Pulmonary artery endothelial cell (primary cell): ENCODE data around the gene COX20. TPM values are rescaled to one million over a fixed set of nuclear protein-coding genes. Genes with fewer than 3 reads are reported as not detected.

ENCODE experiments used
- DNase-seq: peaks from one replicate; pipeline ENCODE4 v3.0.0-alpha.2; 2011; ENCODE audit warnings: low read depth, low spot score
- total RNA-seq: library from RNA; depleted of rRNA; stranded (reverse); fragments of >200 nt; gene quantifications from 2 replicates; pipeline ENCODE4 v1.2.3, GENCODE V29; 2014

COX20 gene
- total RNA-seq, 1 donor from 2014 or later, result 11.3 TPM

DNA sequence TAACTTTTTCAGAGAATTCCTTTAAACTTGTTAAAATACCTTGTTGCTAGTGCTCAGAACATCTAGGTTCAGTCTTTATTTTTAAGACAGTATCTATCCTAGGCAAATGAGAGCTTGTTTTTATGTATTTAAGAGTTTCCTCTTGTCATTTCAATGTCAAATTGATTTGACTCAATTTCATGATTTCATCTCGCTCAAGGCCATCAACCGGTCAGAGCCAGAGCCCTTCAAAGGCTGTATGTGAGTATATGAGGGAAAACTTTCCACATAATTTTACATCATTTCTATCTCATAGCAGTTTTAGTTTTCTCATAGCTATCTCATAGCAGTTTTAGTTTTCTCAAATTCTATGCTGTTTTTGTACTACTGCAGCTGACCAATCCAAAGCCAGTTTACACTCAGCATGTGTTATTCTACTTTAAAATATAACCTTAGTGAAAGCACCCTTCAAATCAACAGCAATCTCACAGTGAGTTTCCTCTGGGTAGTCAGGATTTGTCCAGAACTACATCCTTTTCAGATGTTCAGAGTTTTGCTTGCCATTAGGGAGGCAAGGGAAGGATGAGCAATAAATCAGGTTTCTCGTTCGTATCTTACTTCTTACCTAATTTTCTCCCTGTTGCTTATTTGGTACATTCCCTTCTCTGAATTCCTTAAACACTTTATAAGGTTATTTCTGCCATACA is 16.2 kb downstream of the COX20 start:
- no peak for DNase-seq

GRCh38 chr1:244852694-244853093 is 17.2 kb downstream of the COX20 start:
- DNase-seq, result no peak

DNA sequence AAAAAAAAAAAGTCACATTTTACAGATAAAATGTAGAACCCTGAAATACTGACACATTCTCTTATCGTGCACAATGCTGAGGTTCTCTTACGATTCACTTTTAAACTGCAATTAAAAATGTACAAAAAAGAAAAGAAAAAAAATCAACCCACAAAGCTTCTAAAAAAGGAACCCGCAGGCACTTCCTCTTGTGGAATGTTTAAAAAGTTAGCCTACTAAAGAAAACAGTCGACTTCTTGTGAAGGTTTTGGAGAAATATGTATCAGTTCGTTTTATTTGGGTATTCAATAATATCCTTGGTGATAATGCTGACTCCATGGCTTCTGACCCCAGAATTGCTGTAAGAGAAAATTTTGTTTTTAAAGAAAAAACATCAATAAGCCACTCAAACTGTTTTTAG is 18.7 kb downstream of the COX20 start:
- no peak for DNase-seq

DNA sequence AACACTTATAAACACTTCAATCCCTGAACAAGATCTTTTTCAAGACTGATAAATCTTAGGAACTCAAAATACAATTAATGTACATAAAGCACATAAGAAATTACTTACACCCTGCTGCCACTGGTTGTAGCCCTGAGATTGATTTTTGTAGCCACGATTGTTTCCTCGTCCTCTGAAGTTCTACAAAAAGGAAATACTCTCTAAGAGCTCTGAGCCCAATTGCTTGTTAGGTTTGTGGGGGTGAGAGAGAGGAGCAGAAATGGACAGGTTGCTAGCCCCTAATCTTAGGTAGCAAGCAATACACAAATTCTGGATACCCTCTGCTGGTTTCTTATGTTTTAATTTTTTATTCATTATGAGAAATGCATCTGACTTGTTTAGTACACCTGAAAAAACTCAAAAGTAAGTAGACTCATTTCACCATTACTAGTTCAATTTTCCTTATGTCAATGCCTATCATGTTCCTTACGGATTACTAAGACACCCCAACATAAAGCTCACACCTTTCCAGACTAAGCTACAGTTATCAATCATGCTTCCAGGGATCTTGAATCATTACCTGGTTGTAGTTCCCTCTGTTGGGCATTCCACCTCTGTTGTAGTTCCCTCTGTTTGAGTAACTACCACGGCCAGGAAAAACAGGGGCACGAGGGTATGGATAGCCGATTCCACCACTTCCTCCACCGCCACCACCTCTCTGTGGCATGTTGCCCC is 19.6 kb downstream of the COX20 start:
- no peak for DNase-seq

DNA sequence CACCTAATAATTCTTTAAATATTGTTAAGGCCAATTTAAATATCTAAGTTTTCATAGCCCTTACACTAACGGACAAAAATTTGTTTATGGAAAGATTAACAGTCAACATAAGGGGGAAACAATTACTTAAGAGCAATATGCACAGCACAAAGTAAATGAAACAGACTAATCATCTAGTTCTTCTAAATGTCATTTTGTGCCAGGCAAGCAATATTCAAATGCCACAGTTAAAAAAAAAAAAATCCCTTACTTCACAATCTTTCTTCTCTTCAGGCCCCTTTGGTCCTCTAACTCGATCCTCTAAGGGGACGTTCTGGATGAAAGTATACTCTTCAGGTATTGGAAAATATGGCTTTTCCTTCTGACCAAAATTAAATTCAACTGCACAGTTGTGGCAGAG is 22.3 kb downstream of the COX20 start:
- DNase-seq, result no peak

DNA sequence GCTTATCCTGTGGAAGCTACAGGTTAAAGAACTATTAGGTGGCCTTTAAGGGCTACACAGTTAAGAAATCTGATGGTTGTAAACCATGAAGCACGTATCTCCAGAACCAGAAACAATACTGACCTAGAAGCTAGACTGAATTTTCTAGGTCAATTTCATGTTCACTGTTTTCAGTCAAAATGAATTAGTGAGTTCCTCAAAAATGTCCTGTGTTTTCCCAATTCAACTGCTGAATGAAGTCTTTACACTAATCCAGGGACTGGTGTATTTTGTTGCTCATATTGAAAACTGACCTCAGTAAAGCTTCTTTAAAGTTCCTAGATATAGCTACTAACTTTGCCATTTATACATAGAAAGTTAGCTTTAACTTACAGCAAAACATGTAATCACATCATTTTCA is 22.9 kb downstream of the COX20 start:
- no peak for DNase-seq

DNA sequence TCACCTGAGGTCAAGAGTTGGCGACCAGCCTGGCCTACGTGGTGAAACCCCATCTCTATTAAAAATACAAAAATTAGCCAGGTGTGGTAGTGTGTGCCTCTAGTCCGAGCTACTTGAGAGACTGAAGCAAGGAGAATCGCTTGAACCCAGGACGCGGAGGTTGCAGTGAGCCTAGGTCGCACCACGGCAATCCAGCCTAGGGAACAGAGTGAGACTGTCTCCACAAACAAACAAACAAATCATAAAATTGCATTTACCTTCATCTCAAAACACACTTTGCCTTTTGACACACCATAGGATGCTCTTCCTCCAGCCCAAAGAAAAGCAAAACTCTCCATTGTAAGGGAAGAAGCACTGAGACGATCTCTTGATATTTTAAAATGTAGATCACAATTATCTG is 24.6 kb downstream of the COX20 start:
- no peak for DNase-seq

- no peak for DNase-seq
These were observed 25.6 kb downstream of the COX20 start for GRCh38 chr1:244860914-244861610.

- DNase-seq, result no peak
These were observed 26.2 kb downstream of the COX20 start for GRCh38 chr1:244861683-244862082.

GRCh38 chr1:244862354-244862698 is 26.9 kb downstream of the COX20 start:
- no peak for DNase-seq

GRCh38 chr1:244862699-244863490 is 27.4 kb downstream of the COX20 start:
- DNase-seq, result peak; percentile 73

DNA sequence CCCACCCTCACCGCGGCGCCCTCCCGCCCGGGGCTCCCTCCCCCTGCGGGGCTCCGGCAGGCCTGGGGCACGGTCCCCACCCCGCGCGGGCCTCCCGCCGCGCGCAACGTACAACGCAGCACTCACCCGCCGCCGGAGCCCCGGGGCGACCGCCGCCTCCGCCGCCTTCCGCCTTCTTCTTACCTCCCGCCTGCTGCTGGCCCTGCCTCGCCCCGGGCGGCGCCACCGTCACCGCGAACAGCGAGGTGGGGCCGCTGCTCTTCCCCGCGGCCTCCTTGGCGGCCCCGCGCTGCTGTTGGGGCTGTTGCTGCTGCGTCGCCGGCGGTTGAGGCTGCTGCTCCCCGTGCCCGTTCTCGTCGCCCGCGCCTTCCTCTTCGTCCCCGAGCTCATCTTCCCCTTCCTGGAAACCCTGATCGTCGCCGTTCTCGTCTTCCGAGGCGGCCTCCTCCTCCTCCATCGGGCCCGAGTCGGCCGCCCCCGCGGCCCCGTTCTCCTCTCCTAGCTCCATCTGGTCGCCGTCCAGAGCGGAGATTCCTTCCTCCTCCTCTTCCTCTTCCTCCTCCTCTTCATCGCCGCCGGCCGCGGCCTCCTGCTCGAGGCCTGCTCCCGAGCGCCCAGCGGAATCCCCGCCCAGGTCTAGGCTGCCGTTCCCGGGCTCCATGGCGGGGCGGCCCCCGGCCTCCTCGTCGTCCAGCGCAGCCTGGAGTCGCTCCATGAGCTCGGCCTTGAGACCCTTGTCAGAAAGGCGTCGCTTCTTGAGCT is 28.2 kb downstream of the COX20 start:
- DNase-seq, result no peak

GRCh38 chr1:244864253-244865027 is 29.0 kb downstream of the COX20 start, which contains the start of gene HNRNPU:
HNRNPU (minus strand) TSS chr1:244864543; CDS start chr1:244864307, 236 bp downstream.
- DNase-seq, result peak; percentile 88

DNA sequence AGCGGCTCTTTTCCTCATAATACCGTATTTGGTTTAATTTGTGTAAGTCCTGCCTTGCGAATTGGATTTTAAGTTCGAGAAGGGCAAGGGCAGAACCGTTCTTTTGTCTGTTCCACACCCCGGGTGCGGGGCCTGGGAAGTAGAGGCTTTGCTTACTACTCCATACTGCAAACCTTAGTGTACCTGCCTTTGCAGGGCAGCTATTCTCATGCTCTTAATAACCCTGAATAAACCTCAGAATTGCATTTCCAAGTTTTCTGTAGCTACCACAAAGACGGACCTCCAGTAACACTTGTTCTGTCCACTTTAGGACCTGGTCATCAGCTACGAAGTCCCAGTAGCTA is 29.5 kb downstream of the COX20 start:
- DNase-seq, result no peak

GRCh38 chr1:244865820-244866219 is 30.4 kb downstream of the COX20 start:
- DNase-seq, result no peak

DNA sequence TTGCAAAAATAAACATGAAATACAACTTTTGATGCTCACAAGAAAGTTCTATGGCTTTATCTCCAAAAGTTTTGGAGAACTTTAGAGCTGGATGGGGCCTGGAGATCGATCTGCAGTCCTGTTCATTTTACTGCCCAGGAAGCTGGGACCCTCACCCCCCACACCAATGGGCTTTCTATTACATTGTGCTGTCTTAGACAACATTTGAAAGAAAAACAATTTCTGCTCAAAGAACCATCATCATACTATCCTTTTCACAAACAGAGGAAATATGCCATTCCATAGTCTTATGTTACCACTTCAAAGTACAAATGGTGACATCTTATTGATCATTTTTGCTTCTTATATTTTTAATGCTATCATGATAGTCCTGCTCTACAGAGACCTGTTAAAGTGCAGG is 30.9 kb downstream of the COX20 start:
- no peak for DNase-seq

DNA sequence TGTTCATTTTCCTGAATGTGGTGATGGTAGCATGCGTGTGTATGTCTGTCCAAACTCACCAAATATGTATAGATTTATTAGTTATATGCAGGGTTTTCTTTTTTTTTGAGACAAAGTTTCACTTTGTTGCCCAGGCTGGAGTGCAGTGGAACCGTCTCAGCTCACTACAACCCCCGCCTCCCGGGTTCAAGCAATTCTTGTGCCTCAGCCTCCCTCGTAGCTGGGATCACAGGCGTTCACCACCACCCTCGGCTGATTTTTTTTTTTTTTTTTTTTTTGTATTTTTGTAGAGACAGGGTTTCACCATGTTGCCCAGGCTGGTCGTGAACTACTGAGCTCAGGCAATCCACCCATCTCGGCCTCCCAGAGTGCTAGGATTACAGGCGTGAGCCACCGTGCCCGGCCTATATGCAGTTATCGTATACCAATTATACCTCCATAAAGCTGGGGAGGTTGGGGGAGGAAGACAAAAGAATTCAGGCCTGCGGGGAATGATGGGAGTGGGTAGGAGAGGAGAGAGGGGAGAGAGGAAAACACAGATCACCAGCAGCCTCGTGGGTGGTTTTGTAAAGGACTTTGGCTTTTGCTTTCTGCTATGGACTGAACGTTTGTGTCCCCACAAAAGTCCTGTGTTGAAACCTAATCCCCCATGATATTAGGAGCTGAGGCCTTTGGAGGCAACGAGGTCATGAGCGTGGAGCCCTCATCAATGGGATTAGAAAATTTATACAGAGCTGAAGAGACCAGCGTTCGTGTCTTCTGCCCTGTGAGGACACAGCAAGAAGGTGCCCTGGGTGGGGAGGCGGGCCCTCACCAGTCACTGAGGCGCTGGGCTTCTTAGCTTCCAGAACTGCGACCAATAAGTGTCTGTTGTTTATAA is 33.3 kb downstream of the COX20 start:
- DNase-seq, result no peak

DNA sequence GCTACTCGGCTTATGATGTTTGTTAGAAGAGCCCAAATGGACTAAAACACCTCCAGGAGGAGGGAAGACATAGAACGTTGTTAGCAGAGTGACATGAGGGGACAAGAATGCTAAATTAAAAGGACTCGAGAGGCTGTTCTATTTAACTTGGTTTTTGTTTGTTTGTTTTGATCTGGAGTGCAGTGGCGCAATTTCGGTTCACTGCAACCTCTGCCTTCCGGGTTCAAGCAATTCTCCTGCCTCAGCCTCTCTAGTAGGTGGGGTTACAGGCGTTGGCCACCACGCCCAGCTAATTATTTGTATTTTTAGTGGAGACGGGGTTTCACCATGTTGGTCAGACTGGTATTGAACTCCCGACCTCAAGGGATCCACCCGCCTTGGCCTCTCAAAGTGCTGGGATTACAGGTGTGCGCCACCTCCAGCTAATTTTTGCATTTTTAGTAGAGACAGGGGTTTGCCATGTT is 33.9 kb downstream of the COX20 start:
- no peak for DNase-seq

GRCh38 chr1:244869950-244870349 is 34.5 kb downstream of the COX20 start:
- DNase-seq, result no peak
